ENCODE measurements around the gene PIK3R1.

PIK3R1 gene

DNA sequence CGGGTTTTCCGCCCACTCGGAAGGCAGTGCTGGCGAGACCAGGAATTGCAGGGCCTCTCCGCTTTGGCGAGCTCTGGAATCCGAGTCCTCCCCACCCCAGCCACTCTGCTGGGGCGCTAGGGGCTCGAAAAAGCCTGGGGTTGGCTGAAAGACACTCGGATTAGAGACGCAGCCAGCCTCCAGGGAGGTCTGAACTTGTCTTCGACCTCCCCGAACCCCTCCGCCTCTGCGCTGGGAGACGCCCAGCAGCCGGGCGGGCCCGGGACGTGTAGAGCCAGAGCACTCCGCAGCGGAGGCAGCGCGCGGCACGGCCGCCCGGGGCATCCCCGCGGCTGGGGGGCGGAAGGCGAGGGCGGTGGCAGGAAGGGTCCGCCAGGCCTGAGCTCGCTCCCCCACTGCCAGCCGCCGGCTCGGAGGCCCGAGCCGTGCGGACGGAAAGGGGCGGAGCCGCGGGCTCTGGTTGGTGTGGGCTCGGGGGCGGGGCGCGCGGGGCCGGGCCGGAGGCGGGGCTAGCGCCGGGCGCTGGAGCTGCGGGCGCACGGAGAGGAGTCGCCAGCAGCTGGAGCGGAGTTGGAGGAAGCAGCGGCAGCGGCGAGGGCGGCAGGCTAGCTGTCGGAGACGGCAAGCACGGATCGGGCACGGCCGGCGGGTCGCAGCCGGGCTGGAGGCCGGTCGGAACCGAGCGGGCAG is at the start of gene PIK3R1:
TSS of gene PIK3R1 (plus strand) at position 549 of the 690 bp plus-strand sequence. CDS start 10,920 bp downstream, outside the sequence.
- peak; percentile 88 to 91 for DNase-seq

DNA sequence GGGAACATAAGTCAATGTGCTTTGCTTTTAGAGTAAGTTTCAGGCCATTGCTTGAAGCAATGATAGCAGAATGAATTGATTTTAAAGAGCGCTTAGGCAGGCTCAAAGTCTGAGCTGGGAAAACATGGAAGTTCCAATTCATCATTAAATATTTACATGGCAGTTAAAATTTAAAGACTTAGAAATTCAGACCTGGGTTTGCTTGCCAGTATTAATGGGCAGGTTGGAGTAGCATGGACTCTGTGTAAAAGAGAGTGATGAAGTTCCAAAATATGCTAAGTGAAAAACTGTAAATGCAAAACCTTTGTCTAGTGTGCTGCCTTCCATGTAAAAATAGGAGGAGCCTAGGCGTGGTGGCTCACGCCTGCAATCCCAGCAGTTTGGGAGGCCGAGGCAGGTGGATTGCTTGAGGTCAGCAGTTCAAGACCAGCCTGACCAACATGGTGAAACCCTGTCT is 48.3 kb upstream of the PIK3R1 start:
- no peak for DNase-seq

GRCh38 chr5:68169903-68170302 is 45.7 kb upstream of the PIK3R1 start:
- DNase-seq: no peak

GRCh38 chr5:68170826-68171558 is 44.6 kb upstream of the PIK3R1 start:
- no peak for DNase-seq

- no peak for DNase-seq
Observed at GRCh38 chr5:68172314-68172713, 43.2 kb upstream of the PIK3R1 start.

GRCh38 chr5:68173007-68173406 is 42.5 kb upstream of the PIK3R1 start:
- DNase-seq: no peak

- DNase-seq: no peak
Observed at GRCh38 chr5:68176253-68176652, 39.3 kb upstream of the PIK3R1 start.

DNA sequence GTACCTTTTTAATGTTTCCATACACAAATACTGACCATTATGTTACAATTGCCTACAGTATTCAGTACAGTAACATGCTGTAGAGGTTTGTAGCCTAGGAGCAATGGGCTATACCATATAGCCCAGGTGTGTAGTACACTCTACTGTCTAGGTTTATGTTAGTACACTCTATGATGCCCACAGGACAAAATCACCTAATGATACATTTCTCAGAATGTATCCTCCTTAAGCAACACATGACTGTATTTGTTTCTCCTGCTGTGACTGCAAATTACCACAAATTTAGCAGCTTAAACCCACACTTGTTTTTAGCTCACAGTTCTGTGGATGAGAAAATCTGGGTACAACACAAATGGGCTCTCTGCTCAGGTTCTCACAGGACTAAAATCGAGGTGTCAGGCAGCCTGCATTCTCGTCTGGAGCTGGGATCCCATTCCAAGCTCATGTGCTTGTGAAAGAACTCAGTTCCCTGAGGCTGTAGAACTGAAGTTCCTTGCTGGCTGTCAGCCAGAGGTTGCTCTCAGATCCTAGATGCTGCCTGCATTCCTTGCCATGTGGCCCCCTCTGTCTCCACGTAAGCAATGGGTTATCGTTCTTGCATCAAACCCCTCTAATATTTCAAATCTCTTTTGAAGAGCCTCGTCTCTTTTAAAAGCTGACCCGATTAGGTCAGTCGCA is 38.6 kb upstream of the PIK3R1 start:
- no peak for DNase-seq

DNA sequence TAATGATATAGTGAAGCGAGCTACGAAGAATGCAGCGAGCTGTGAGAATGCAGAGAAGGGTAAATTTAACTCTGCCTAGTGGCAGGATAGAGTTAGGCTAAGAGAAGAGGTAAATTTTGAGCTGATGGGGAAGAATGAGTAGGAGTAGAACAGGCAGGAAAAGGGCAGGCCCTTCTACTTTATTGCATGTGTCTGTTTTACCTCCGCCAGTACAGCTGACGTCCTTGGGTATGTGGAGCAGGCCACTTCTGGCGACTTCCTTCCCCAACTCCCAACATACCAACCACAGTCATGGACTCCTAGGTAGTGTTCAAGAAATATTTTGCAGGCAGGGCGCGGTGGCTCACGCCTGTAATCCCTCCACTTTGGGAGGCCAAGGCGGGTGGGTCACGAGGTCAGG is 37.9 kb upstream of the PIK3R1 start:
- DNase-seq: no peak

DNA sequence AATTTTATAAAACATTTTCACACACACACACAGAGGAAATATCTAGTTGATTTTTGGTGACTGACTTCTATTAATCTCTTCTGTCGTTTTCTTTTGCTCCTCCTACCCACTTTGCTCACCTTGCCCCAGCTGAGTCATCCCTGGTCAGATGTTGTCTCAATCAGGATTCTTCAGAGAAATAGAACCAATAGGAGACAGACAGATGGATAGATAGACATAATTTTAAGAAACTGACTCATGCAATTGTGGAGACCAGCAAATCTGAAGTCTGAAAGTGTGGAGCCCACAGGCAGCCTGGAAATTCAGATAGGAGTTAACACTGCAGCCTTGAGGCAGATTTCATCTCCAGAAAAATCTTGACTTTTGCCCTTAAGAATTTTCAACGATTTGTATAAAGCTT is 37.0 kb upstream of the PIK3R1 start:
- DNase-seq: no peak

DNA sequence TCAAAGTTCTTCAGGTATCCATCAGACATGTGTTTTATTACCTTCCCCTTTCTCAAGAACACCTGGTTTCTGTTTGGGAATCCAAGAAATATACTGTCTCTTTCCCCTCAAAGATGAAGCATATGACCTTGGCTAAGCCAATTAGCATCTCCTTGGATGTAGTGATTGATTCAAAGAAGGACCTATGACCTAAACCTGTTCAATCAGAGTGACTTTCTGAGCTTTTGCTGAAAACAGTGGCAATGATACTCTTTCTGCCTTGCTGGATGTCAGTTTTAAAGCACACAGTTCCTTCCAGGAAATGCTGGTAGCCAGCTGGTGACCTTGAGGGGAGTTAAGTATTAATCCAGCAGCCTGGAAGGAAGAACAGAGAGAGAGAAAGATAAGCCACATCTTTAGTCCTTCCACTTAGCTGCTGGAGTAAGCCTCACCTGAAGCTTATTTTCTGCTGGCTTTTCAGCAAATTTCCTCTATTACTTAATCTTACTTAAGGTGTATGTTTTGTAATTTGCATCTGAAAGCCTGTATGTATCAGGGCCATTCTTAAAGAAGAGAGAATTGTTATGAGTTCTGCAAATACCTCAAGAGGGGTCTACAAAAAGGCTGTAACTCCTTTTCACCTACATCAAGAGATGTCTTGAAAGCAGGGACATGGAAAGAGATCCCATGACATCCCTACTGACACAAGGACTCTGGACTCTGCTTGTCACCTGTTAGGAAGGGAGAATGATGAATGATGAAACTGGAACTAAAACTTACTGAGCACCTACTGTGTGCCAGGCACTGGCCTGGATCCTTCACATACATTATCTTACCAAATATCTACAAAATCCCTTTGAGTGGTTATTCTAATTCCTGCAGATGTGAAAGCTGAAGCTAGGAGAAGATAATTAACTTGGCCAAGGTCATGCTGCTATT is 35.2 kb upstream of the PIK3R1 start:
- DNase-seq: no peak

DNA sequence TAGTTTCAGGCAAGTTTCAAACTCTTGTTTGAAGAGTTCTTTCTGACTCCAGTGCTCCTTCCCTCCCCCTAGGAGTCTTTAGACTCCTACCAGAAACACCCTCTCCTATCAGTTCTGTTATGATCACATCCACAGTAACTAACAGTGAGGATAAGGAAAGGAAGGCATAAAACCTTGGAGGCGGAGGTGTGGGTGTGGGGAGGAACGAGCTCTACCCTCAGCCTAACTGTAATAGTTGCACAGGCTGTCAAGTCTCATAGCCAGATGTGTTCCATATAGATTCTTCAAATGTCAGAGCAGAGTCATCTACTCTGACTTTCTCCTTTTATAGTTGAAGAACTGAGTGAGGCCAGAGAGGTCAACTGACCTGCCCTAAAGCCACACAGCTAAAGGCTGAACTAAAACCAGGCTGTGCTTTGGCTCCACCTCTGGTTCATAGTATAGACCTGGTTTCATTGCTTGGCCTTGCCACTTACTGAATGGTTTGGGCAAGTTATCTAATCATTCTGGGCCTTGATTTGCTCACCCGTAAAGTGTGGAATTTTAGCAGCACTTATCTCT is 34.4 kb upstream of the PIK3R1 start:
- DNase-seq: no peak

DNA sequence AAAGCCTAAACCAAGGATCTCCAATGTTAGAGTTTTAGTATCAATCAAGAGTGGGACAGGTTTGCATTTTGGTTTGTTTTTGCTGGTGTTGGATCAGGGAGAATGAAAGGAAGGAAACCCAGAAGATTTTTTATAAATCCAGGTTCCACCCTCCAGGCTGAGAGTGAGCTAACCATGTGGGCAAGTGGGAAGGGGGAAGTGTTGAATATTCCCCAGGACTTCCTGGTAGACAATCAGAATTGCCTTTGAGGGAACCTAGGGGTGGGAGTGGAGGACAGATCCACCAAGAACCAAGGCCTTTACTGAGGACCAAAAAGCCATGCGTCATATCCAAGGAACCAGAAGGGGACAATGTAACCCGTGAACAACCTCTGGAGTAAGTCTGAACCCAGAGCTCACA is 33.5 kb upstream of the PIK3R1 start:
- DNase-seq: no peak

DNA sequence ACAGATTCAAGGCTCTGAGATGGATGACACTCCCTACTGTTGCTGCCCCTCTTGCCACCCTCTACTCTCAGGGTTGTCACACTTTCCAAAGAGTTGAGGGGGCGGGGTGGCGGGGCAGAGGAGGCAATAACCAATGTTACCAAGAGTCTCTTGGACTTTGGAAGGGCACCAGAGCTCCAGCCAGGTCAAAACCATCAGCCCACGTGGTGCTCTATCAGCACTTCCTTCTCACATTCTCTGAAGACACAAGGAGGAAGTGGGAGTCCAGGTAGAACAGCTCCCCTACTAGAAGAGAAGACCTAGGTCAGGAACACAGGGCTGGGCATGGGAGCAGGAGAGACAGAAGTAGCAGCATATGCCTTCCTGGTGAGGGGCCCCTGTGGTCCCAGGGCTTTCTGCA is 33.0 kb upstream of the PIK3R1 start:
- DNase-seq: no peak

GRCh38 chr5:68187268-68188055 is 28.1 kb upstream of the PIK3R1 start:
- DNase-seq: no peak

DNA sequence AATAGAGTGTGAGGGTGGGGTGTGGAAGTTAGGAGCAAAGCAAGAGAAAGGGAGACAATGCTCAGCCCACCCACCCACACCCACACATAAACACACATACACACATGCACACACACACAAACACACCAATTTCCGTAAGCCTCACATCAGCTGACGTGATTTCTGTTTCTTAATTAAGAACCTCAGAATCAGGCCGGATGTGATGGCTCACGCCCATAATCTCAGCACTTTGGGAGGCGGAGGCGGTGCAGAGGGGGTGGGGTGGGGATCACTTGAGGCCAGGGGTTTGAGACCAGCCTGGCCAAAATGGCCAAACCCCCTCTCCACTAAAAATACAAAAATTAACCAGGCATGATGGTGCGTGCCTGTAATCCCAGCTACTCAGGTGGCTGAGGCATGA is 26.4 kb upstream of the PIK3R1 start:
- no peak for DNase-seq

DNA sequence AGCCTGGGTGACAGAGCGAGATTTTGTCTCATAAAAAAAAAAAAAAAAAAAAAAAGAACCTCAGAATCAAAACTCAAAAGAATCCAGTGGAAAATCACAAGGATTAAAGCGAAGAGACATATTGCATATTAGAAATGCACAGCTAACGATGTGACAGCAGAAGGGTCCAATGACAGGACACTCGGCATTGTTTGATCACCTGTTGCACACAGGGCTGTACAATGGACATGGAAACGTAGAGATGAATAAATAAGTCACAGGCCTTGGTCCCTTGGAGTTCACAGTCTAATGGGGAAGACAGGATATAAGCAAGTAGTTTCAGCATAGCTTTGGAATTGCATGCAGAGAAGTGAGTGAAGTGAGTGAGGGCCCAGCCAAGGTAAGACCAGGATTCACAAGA is 25.9 kb upstream of the PIK3R1 start:
- no peak for DNase-seq

GRCh38 chr5:68190619-68191018 is 24.9 kb upstream of the PIK3R1 start:
- DNase-seq: no peak

DNA sequence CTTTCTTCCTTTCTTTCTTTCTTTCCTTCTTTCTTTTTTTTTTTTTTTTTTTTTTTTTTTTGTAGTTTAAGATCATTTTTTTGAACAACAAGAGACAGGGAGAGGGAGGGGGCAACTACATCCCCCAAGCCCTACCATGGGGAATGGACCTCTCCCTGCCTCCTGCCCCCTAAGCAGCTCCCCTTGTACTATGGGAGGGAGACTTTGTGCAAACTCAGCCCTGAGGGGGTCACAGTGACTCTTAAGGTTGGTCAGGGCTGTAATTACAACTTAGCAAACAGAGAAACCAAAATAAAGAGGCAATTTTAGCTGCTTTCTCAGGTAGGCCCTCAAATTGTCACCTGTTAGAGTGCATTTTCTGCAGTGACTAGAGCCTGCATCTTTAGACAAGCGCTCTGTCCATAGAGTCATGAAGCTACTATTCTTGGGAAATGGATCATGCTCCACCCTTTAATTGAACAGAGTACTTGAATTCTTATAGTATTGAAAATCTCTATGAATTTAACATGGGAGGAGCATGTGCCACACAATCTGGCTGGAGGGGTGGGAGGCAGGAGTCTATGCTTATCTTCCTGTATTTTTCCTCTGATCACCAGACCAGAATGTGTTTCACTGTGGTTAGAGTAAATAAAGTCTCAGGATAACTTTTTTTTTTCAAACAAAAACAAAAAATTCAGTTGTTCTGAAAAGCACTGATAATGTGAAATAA is 24.3 kb upstream of the PIK3R1 start:
- no peak for DNase-seq

GRCh38 chr5:68192679-68193060 is 22.9 kb upstream of the PIK3R1 start:
- no peak for DNase-seq

DNA sequence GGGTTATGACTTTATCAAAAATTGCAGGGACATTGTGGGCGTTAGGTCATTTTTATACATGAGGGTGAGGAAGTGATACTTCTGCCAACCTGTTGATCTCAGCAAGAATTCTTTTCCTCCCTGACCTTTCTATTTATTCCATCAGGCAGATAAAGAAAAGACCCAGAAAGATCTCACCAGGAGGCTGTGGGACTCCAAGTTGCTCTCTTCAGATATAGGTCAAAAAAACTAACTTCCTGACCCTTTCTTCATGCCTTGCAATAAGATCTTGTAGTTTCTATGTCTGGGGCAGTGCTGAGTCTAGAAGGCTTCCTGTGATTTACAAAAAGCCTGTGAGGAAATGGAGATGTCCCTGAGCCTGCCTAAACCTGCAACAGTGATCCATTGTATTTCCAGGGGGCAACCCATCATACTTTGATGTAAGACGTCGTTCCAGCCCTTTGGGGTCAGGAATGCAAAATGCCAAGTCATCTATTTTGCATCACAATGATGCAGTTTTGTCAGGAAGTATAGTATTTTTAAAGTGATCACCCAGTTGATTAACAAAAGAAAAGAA is 22.0 kb upstream of the PIK3R1 start:
- no peak for DNase-seq

Data from NCI-H2081 (cell line).